GM21367 (cell line): ENCODE results near the gene DYRK1B.
"Not testable (repeated sequence)": the region's sequence is repeated elsewhere in the genome, so short reads cannot be mapped to it uniquely, and the experiment has no call there.

Source experiments
- ATAC-seq: cut with Tn5 transposase; IDR thresholded peaks from one replicate; pipeline ENCODE4 v1.9.1; 2021; ENCODE audit not compliant: unreplicated experiment

DYRK1B gene

GRCh38 chr19:39833464-39834286 lies at the start of gene DYRK1B:
Gene DYRK1B (minus strand): TSS chr19:39834162. CDS start chr19:39831867, 2,295 bp downstream.
- peak; percentile 68 for ATAC-seq

GRCh38 chr19:39882645-39883044 lies 48.7 kb upstream of the DYRK1B start:
- not testable (repeated sequence) for ATAC-seq

GRCh38 chr19:39881495-39882110 lies 47.6 kb upstream of the DYRK1B start:
- not testable (repeated sequence) for ATAC-seq

DNA sequence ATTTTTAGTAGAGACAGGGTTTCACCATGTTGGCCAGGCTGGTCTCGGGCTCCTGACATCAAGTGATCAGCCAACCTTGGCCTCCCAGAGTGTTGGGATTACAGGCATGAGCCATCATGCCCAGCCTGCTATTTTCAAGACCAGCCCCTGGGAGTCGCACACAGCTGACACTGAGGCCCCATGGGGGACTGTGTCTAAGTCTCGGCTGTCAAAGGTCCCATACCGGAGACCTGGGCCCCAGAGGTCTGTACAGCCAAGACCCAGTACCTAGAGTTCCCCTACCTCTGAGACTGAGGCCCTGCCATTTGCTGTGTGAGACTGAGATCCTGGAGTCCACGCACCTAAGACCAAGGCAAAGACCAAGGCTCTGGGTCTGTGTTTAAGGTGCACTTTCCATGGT lies 46.3 kb upstream of the DYRK1B start:
- not testable (repeated sequence) for ATAC-seq

GRCh38 chr19:39879796-39880195 lies 45.8 kb upstream of the DYRK1B start:
- not testable (repeated sequence) for ATAC-seq

DNA sequence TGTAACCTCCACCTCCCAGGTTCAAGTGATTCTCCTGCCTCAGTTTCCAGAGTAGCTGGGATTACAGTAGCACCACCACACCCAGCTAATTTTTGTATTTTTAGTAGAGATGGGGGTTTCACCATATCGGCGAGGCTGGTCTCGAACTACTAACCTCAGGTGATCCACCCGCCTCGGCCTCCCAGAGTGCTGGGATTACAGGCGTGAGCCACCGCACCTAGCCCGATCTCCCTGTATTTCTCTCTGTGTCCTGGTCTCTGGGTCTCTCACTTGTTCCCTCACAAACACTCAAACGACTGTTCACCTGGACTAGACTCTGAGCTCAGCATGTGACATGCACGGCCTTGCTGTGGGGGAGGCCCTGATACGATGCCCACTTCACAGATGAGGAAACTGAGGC lies 44.9 kb upstream of the DYRK1B start:
- not testable (repeated sequence) for ATAC-seq

DNA sequence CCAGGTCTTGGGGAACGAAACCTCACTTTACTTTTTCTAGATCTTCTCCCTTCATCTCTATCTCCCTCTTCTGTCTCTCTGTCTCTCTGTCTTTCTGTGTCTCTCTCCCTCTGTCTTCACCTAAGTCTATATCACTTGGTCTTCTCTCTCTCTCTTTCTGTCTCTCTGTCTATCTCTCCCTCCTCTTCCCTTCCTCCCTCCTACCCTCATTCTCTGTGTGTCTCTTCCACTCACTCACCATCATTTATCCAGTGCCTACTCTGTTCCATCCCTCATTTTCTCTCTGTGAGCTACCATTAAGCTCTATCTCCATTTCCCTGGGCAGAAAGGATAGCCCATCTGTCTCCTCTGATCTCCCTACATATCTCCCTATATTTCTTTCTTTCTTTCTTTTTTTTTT lies 44.4 kb upstream of the DYRK1B start:
- ATAC-seq = no peak

DNA sequence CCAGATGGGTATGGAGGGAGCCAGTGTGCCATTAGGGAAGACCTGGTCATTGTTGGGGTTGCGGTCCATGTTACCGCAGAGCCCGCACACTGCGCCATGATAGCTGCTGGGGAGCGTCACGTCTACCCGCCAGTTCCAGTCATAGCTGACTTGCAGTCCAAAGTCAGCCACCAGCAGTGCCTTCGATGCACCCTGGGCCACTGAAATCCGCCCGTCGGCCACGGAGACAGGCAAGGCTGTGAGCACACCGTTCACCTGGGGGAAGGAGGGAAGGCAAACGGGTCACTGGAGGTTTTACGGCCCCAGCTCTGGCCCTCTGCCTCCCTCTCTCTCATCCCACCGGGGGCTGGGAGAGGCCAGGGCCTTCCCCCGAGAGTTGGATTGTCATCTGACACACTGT lies 44.0 kb upstream of the DYRK1B start:
- not testable (repeated sequence) for ATAC-seq

DNA sequence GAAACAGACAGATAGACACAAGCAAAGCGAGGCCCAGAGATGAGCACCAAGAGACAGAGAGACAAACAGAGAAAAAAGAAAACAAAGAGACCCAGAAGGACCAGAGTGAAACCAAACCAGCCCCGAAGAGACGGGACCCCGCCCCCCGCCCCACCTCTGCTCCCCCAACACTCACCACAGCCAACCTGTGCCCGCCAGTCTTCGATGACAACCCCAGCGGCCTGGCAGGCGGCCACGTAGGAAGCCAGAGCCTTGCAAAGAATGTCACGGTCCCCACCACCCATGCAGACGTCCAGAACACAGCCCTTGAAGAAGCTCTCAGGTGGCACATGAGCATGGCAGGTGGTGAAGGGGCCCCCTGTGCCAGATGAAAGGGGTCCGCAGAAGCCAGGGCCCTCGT lies 43.5 kb upstream of the DYRK1B start:
- ATAC-seq = not testable (repeated sequence)

- ATAC-seq = not testable (repeated sequence)
These were observed 42.5 kb upstream of the DYRK1B start for GRCh38 chr19:39876486-39876885.

DNA sequence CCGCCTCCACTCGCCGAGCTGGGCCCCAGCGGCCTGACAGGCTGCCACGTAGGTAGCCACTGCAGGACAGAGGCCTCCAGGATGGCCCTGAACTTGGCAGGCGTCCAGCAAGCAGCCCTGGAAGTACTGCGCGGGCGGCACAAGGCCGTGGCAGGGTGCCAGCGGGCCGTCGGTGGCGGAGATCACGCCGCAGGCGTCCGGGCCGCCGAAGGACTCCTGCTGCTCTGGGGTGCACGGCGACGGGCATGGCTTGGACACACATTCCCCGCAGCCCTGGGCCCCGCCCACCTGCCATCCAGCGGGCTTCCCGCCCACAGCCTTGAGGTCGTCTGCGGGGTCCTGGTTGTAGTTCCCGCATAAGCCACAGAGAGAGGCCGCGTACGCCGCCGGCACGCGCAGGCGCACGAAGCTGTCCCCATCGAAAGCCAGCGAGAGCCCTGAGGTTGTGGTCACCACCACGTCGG lies 41.5 kb upstream of the DYRK1B start:
- not testable (repeated sequence) for ATAC-seq

DNA sequence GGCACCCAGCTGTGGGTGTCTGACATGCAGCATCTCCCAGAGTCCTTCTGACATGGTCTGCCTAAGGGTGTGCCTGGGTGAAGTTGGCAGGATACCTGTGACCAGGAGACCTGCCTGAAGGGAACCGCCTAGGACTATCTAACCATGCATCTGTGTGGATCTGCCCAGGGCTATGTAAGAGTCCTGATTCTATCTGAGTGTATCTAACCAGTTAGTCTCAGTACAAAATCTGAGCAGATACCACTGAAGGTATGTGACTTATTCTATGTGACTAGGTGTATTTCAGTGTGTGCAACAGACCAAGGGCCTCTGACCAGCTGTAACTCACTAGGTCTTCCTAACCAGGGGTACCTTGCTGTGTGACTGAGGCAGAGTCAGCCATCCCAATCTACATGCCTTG lies 40.4 kb upstream of the DYRK1B start:
- ATAC-seq = no peak

- ATAC-seq = no peak
These were observed 39.4 kb upstream of the DYRK1B start for GRCh38 chr19:39873385-39873784.

- ATAC-seq = no peak
These were observed 38.2 kb upstream of the DYRK1B start for GRCh38 chr19:39871886-39872866.

GRCh38 chr19:39871362-39871761 lies 37.4 kb upstream of the DYRK1B start:
- ATAC-seq = no peak

DNA sequence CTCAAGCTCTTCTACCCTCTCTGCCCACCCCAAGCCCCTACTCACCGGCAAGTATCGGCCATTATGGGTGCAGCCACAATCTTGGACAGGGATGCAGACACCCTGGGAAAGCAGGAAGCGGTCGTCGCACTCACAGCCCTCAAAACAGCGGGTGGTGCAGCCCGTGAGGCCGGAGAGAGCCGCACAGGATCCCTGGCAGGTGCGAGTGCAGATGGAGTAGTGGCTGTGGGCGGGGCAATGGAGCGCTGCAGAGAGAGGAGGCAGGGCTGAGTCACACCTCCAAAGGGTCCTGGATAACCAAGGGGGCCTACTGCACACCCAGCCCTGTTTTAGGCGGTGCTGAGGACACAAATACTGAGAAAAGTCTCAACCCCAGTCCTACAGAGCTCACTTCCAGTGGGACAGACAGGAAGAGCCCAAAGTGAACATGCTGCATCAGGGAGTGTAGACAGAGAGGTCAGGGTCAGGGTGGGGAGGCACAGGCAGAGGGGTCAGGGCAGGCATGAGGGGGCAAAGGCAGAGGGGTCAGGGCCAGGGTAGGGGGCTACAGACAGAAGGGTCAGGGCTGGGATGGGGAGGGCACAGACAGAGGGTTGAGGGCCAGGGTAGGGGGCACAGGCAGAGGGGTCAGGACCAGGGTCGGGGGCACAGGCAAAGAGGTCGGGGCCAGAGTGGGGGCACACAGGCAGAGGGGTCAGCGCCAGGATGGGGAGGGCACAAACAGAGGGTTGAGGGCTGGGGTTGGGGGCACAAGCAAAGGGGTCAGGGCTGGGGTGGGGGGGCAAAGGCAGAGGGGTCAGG lies 36.4 kb upstream of the DYRK1B start:
- no peak for ATAC-seq

DNA sequence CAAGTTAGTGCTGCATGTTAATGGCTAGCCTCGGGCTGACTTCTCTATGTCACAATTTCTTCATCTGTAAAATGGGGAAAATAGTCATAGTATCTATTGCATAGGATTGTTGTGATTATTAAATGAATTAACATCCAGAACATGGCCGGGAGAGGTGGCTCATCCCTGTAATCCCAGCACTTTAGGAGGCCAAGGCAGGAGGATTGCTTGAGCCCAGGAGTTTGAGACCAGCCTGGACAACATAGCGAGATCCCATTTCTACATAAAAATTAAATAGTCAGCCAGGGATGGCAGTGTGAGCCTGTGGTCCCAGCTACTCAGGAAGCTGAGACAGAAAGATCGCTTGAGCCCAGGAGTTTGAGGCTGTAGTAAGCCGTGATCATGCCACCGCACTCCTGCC lies 34.0 kb upstream of the DYRK1B start:
- no peak for ATAC-seq

DNA sequence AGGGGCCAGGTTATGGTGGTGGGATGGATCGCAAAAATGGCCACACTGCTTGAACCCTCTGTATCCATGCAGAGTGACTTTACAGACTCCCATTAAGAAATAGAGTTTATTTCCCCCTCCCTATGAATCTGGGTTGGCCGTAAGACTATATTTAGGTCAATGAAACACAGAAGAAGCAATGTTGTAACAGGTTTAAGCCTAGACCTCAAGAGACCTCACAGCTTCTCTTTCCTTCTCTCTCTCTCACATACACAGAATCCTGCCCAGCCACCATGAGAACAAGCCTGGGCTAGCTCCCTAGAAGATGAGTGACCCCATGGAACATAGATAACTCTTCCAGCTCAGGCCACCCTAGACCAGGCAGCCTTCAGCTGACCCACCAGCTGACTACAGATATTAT lies 33.2 kb upstream of the DYRK1B start:
- no peak for ATAC-seq

- ATAC-seq = no peak
These were observed 32.0 kb upstream of the DYRK1B start for GRCh38 chr19:39865953-39866352.

DNA sequence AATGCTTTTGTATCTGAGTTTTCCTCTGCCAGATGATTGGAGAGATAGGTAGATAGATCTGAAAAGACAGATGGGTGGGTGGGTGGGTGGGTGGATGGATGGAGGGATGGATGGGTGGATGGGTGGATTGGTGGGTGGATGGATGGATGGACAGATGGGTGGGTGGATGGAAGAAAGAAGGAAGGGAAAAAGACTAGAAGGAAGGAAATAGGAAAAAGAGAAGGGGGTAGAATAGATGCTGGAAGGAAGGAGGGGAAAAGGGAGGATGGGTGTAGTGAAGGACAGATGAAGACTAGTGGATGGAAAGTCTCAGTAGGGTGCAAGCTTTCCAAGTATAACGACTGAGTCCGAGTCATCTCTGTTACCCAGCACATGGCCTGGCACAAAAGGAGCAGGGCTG lies 31.2 kb upstream of the DYRK1B start:
- ATAC-seq = no peak
